PC-3 (cell line): ENCODE results near the gene BCAS3. TPM values are rescaled to one million over a fixed set of nuclear protein-coding genes. Genes with fewer than 3 reads are reported as not detected.

ENCODE experiments used
- ATAC-seq: fragments of 200-7000 bp; cut with Tn5 transposase; 2 replicates; pipeline ENCODE4 v1.9.1; 2020; ENCODE audit warnings: mild to moderate bottlenecking, moderate library complexity
- BruUV-seq: library from RNA; stranded (reverse); fragments of 400-500 nt; replicated peaks from 2 replicates; lab custom pipeline; 2021; lab: Mats Ljungman, UMichigan
- CTCF ChIA-PET: fragments of 300-600 bp; sonication (Branson Sonifier 250); formaldehyde crosslinking; loops from one replicate; lab custom pipeline; 2022; ENCODE audit warnings: antibody characterized with exemption; lab: Charles Lee
- POLR2A ChIA-PET: fragments of 300-600 bp; sonication (Branson Sonifier 250); formaldehyde crosslinking; loops from one replicate; lab custom pipeline; 2022; ENCODE audit warnings: antibody characterized with exemption; ENCODE audit not compliant: unreplicated experiment; lab: Charles Lee
- DNase-seq: peaks from one replicate; pipeline ENCODE4 v3.0.0-alpha.2; 2015
- H2AFZ ChIP-seq: fragments of 300-600 bp; sonication (generic); 2 replicates; pipeline ENCODE4 v1.6.0; 2016; ENCODE audit warnings: antibody characterized with exemption, low read length
- H3F3A ChIP-seq: fragments of 300-600 bp; sonication (generic); one replicate; pipeline ENCODE4 v1.6.0; 2017; ENCODE audit warnings: antibody characterized with exemption, low read length, control low read depth, mild to moderate bottlenecking; ENCODE audit not compliant: unreplicated experiment
- H3K27ac ChIP-seq: fragments of 300-600 bp; sonication (generic); 2 replicates; pipeline ENCODE4 v1.5.1; 2016; ENCODE audit warnings: mild to moderate bottlenecking, low read length
- H3K27me3 ChIP-seq: fragments of 300-600 bp; sonication (generic); 2 replicates; pipeline ENCODE4 v1.6.1; 2016; ENCODE audit warnings: low read length, mixed read lengths
- H3K36me3 ChIP-seq: fragments of 300-600 bp; sonication (generic); 2 replicates; pipeline ENCODE4 v1.6.1; 2016; ENCODE audit warnings: low read depth, mixed run types, low read length, mixed read lengths
- H3K4me1 ChIP-seq: fragments of 300-600 bp; sonication (generic); 2 replicates; pipeline ENCODE4 v1.5.1; 2016; ENCODE audit warnings: low read length; ENCODE audit not compliant: insufficient read depth
- H3K4me2 ChIP-seq: fragments of 300-600 bp; sonication (generic); 2 replicates; pipeline ENCODE4 v1.6.0; 2016; ENCODE audit warnings: low read length
- H3K4me3 ChIP-seq: fragments of 300-600 bp; sonication (generic); 2 replicates; pipeline ENCODE4 v1.5.1; 2016; ENCODE audit warnings: mild to moderate bottlenecking, low read length, mixed read lengths
- H3K79me2 ChIP-seq: fragments of 300-600 bp; sonication (generic); 2 replicates; pipeline ENCODE4 v1.6.1; 2017; ENCODE audit warnings: low read length, mixed read lengths
- H3K9ac ChIP-seq: fragments of 300-600 bp; sonication (generic); 2 replicates; pipeline ENCODE4 v1.6.0; 2016; ENCODE audit warnings: mild to moderate bottlenecking, low read length
- H3K9me2 ChIP-seq: fragments of 300-600 bp; sonication (generic); replicated peaks from 2 replicates; pipeline ENCODE4 v1.6.1; 2016; ENCODE audit warnings: mixed run types, low read length, mixed read lengths
- H3K9me3 ChIP-seq: fragments of 300-600 bp; sonication (generic); 2 replicates; pipeline ENCODE4 v1.6.1; 2016; ENCODE audit warnings: low read length, mixed read lengths
- H4K20me1 ChIP-seq: fragments of 300-600 bp; sonication (generic); 2 replicates; pipeline ENCODE4 v1.6.1; 2016; ENCODE audit warnings: low read length, mixed read lengths
- EZH2 ChIP-seq: fragments of 300-600 bp; sonication (generic); IDR thresholded peaks from one replicate; pipeline ENCODE4 v1.6.1; 2017; ENCODE audit warnings: antibody characterized with exemption, mild to moderate bottlenecking, low read length; ENCODE audit not compliant: unreplicated experiment
- EZH2phosphoT487 ChIP-seq: fragments of 300-600 bp; sonication (generic); IDR thresholded peaks from 2 replicates; pipeline ENCODE4 v1.6.1; 2018; ENCODE audit warnings: mild to moderate bottlenecking, antibody characterized with exemption, low read length, borderline replicate concordance
- intact Hi-C: fragments of 100-400 bp; cut with micrococcal nuclease; formaldehyde crosslinking; loops from 2 replicates; pipeline ENCODE4 v1.9.0; 2023
- total RNA-seq: library from RNA; depleted of rRNA; stranded (reverse); fragments of >200 nt; gene quantifications from 2 replicates; pipeline ENCODE4 v1.2.3, GENCODE V29; 2014
- TF ChIP-seq, protein P1 (sequence below): fragments of 300-600 bp; sonication (generic); conservative IDR thresholded peaks from 2 replicates; pipeline ENCODE4 v1.5.1; 2017; ENCODE audit warnings: antibody characterized with exemption, low read depth, mild to moderate bottlenecking, low read length

The BCAS3 gene
- total RNA-seq, 1 experiment from 2014 or later, result 25.9 TPM

- Histone ChIP-seq H3K9me2 (no peaks in the 10 kb centered on the region), H3K9ac (no peak overlapping the region), H3K36me3 (no peaks in the 10 kb centered on the region), H3K4me1 (no peaks in the 10 kb centered on the region), H3K4me3 (no peak overlapping the region), H3K9me3 (no peaks in the 10 kb centered on the region), H3K27me3 (no peaks in the 10 kb centered on the region), H4K20me1 (no peaks in the 10 kb centered on the region), H2AFZ (no peak overlapping the region), H3K79me2 (no peaks in the 10 kb centered on the region), H3F3A (no peaks in the 10 kb centered on the region), H3K27ac (no peak overlapping the region), H3K4me2 (no peak overlapping the region)
- intact Hi-C loops, result no loop called here
- ATAC-seq (no peak), DNase-seq (no peak)
- TF ChIP-seq, protein P1, sequence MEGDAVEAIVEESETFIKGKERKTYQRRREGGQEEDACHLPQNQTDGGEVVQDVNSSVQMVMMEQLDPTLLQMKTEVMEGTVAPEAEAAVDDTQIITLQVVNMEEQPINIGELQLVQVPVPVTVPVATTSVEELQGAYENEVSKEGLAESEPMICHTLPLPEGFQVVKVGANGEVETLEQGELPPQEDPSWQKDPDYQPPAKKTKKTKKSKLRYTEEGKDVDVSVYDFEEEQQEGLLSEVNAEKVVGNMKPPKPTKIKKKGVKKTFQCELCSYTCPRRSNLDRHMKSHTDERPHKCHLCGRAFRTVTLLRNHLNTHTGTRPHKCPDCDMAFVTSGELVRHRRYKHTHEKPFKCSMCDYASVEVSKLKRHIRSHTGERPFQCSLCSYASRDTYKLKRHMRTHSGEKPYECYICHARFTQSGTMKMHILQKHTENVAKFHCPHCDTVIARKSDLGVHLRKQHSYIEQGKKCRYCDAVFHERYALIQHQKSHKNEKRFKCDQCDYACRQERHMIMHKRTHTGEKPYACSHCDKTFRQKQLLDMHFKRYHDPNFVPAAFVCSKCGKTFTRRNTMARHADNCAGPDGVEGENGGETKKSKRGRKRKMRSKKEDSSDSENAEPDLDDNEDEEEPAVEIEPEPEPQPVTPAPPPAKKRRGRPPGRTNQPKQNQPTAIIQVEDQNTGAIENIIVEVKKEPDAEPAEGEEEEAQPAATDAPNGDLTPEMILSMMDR, result no peak
- TF ChIP-seq EZH2phosphoT487 (no peak), EZH2 (no peak)
- ChIA-PET POLR2A (no interaction called here), CTCF (no interaction called here)
- BruUV-seq, result no TSS peak
These were observed 483.3 kb downstream of the BCAS3 start for GRCh38 chr17:61160789-61161445.

GRCh38 chr17:61161615-61162134, 484.0 kb downstream of the BCAS3 start:
- Histone ChIP-seq H3K4me3 (no peak overlapping the region), H3K9ac (no peak overlapping the region), H4K20me1 (no peaks in the 10 kb centered on the region), H3K4me1 (no peaks in the 10 kb centered on the region), H3K36me3 (no peaks in the 10 kb centered on the region), H3K27me3 (no peaks in the 10 kb centered on the region), H3K79me2 (no peaks in the 10 kb centered on the region), H3K9me2 (no peaks in the 10 kb centered on the region), H2AFZ (no peak overlapping the region), H3F3A (no peaks in the 10 kb centered on the region), H3K4me2 (no peak overlapping the region), H3K27ac (no peak overlapping the region), H3K9me3 (no peaks in the 10 kb centered on the region)
- no peak for DNase-seq
- no peak for ATAC-seq
- BruUV-seq, result no TSS peak
- no peak for TF ChIP-seq EZH2
- TF ChIP-seq EZH2phosphoT487, result no peak
- TF ChIP-seq, protein P1, result no peak
- CTCF ChIA-PET, result no interaction called here
- POLR2A ChIA-PET, result no interaction called here
- intact Hi-C loops, result no loop called here

- Histone ChIP-seq H3F3A (no peaks in the 10 kb centered on the region), H3K9me2 (no peaks in the 10 kb centered on the region), H3K4me3 (no peak overlapping the region), H3K9ac (no peak overlapping the region), H3K27ac (no peak overlapping the region), H4K20me1 (no peaks in the 10 kb centered on the region), H3K4me2 (no peak overlapping the region), H3K36me3 (no peaks in the 10 kb centered on the region), H3K4me1 (no peaks in the 10 kb centered on the region), H3K79me2 (no peaks in the 10 kb centered on the region), H3K27me3 (no peaks in the 10 kb centered on the region), H2AFZ (no peak overlapping the region), H3K9me3 (no peaks in the 10 kb centered on the region)
- TF ChIP-seq, protein P1, result no peak
- no peak for TF ChIP-seq EZH2
- no peak for TF ChIP-seq EZH2phosphoT487
- no peak for DNase-seq
- no peak for ATAC-seq
- POLR2A ChIA-PET, result no interaction called here
- CTCF ChIA-PET, result no interaction called here
- BruUV-seq, result no TSS peak
- intact Hi-C loops, result no loop called here
These were observed 486.9 kb downstream of the BCAS3 start for GRCh38 chr17:61164517-61164916.
